ENCODE data around the gene NIPBL. TPM values are rescaled to one million over a fixed set of nuclear protein-coding genes. Genes with fewer than 3 reads are reported as not detected.

NIPBL gene
- total RNA-seq, 1 experiment from 2014 or later = 10.6 TPM

- no peaks in the 10 kb centered on the region for H3K27me3 ChIP-seq
- H3K4me3 ChIP-seq = no peak overlapping the region
- H3K9me3 ChIP-seq = no peaks in the 10 kb centered on the region
- peaks cover 46% of the 10 kb centered on the region for H3K36me3 ChIP-seq
- DNase-seq = no peak
Measured at GRCh38 chr5:37015795-37016666, 139.5 kb downstream of the NIPBL start.

- H3K27me3 ChIP-seq = no peaks in the 10 kb centered on the region
- H3K4me3 ChIP-seq = no peak overlapping the region
- DNase-seq = no peak
- peaks cover 40% of the 10 kb centered on the region for H3K36me3 ChIP-seq
- H3K9me3 ChIP-seq = no peaks in the 10 kb centered on the region
Measured at GRCh38 chr5:37028910-37029309, 152.3 kb downstream of the NIPBL start.

DNA sequence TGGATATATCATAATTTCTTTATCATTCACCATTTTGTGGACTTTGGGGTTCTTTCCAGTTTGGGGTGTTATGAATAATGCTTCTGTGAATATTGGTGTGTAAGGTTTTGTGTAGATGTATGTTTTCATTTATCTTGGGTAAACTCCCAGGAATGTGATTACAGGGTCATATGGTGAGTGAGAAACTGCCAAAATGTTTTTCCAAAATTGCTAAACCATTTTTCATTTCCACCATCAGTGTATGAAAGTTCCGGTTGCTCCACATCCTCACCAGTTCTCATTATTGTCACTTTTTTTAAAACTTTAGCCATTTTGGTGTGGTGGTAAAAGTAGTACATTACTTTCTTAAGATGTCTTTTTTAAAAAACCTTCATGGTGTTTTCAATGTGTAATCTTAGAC lies 152.9 kb downstream of the NIPBL start:
- Histone ChIP-seq H3K4me3 (no peak overlapping the region), H3K27me3 (no peaks in the 10 kb centered on the region), H3K36me3 (peaks cover 40% of the 10 kb centered on the region), H3K9me3 (no peaks in the 10 kb centered on the region)
- DNase-seq = no peak

DNA sequence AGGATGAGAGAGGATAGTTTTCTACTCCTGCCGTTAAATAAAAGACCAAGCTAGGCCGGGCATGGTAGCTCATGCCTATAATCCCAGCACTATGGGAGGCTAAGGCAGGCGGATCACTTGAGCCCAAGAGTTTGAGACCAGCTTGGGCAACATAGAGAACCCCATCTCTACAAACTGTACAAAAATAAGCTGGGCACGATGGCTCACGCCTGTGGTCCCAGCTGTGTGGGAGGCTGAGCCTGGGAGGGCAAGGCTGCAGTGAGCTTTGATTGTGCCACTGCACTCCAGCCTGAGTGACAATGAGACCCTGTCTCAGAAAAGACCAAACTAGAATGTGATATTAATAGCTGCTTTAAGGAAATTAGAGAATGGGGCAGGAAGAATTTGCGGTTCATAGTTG lies 158.4 kb downstream of the NIPBL start:
- H3K27me3 ChIP-seq = no peaks in the 10 kb centered on the region
- no peaks in the 10 kb centered on the region for H3K9me3 ChIP-seq
- no peak for DNase-seq
- no peak overlapping the region for H3K4me3 ChIP-seq
- H3K36me3 ChIP-seq = peaks cover 18% of the 10 kb centered on the region

DNA sequence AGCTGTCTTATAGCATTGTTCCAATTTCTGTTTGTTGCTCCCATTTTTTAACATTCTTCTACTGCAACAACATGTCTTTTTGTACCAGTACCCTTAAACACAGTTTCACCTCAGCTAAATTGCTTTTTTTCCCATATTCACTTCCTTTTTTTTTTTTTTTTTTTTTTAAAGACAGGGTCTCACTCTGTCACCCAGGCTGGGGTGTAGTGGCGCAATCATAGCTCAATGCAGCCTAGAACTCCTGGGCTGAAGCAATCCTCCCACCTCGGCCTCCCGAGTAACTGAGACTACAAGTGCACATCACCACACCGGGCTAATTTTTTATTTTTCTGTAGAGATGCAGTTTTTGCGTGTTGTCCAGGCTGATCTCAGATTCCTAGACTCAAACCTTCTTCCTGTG lies 161.3 kb downstream of the NIPBL start:
- H3K36me3 ChIP-seq = peaks cover 21% of the 10 kb centered on the region
- H3K9me3 ChIP-seq = no peaks in the 10 kb centered on the region
- DNase-seq = no peak
- no peak overlapping the region for H3K4me3 ChIP-seq
- no peaks in the 10 kb centered on the region for H3K27me3 ChIP-seq

DNA sequence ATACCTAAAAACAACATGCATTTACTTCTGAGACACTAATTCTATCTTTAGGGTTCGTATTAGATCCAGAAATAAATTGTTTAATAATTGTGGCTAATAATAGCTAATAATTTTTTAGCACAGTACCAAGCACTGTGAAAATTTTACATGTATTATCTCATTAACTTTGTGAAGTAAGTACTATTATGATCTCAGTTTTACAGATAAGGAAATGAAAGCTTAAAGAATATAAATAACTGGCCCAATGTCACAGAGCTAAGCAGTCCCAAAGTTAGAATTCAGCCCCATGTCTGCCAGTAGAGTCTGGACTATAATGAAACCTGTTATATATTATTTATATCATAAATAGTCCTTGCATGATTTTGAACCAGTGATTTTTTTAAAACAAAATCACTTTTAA lies 163.3 kb downstream of the NIPBL start:
- DNase-seq = no peak
- H3K9me3 ChIP-seq = no peaks in the 10 kb centered on the region
- H3K4me3 ChIP-seq = no peak overlapping the region
- no peaks in the 10 kb centered on the region for H3K27me3 ChIP-seq
- H3K36me3 ChIP-seq = peaks cover 17% of the 10 kb centered on the region

GRCh38 chr5:37043693-37044092 lies 167.1 kb downstream of the NIPBL start:
- Histone ChIP-seq H3K36me3 (peaks cover 26% of the 10 kb centered on the region), H3K9me3 (no peaks in the 10 kb centered on the region), H3K27me3 (no peaks in the 10 kb centered on the region), H3K4me3 (no peak overlapping the region)
- DNase-seq = no peak

GRCh38 chr5:37044120-37044519 lies 167.6 kb downstream of the NIPBL start:
- H3K27me3 ChIP-seq = no peaks in the 10 kb centered on the region
- peaks cover 25% of the 10 kb centered on the region for H3K36me3 ChIP-seq
- no peaks in the 10 kb centered on the region for H3K9me3 ChIP-seq
- DNase-seq = no peak
- H3K4me3 ChIP-seq = no peak overlapping the region

DNA sequence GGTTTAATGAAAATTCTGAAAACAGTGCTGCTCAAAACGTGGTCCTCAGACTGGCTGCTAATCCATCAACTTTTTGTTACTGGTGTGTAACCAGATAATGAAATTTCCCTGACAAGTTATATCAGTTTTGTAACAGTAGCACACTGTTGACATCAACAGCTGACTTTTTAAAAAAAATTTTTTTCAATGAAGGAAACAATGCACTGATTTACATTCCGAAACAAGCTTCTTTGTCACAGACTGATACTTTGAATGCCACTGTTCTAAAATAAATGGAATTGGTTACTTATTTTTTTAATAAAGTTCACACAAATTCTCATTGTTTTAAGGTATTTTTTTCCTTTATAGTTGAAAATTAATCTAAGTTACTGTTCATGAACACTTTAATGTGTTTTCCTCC lies 169.1 kb downstream of the NIPBL start:
- no peak for DNase-seq
- no peaks in the 10 kb centered on the region for H3K27me3 ChIP-seq
- H3K36me3 ChIP-seq = peaks cover 18% of the 10 kb centered on the region
- H3K4me3 ChIP-seq = no peak overlapping the region
- H3K9me3 ChIP-seq = no peaks in the 10 kb centered on the region

DNA sequence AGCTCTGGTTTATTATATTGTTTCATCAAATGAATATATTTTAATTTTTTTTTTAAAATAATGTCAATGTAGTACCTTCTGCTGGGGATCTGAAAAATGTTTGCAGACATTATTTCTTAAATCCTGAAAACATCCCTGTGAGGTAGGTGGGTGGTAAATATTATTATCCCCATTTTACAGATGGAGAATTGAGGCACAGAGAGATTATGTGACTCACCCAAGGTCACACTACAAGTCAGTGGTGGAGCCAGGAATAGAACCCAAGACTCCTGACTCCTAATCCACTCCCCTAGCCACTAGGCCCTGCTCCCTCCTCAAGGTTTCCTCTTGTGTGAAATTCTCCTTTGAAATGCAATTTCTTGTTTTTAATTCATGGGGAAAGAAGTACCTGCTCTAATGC lies 171.4 kb downstream of the NIPBL start:
- Histone ChIP-seq H3K27me3 (no peaks in the 10 kb centered on the region), H3K36me3 (peaks cover 31% of the 10 kb centered on the region), H3K9me3 (no peaks in the 10 kb centered on the region), H3K4me3 (no peak overlapping the region)
- DNase-seq = no peak

- H3K36me3 ChIP-seq = peaks cover 33% of the 10 kb centered on the region
- no peak for DNase-seq
Measured at GRCh38 chr5:37054391-37054790, 177.8 kb downstream of the NIPBL start.

DNA sequence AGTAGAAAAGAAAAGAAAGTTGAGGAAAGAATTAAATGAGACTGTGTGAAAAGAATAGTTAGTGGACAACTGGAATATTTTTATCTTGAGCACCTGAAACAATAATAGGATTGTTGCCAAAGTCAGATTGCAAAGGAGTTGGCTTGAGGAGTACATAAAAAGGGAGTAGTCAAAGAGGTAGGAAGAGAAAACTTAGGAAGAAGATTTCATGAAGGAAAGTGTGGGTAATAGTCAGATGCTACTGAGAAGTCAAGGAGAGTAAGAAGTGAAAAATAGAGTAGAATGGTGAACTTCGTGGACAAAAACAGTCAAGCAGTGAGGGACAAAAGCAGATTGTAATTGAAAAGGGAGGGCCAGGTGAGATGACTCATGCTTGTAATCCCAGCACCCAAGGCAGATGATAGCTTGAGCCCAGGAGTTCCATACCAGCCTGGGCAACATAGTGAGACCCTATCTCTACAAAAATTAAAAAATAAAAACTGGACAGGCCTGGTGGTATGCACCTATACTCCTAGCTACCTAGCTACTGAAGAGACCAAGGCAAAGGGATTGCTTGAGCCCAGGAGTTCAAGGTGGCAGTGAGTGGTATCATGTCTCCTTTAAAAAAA lies 178.9 kb downstream of the NIPBL start:
- no peaks in the 10 kb centered on the region for H3K9me3 ChIP-seq
- no peaks in the 10 kb centered on the region for H3K27me3 ChIP-seq
- peaks cover 35% of the 10 kb centered on the region for H3K36me3 ChIP-seq
- no peak overlapping the region for H3K4me3 ChIP-seq
- no peak for DNase-seq

More at GRCh38 chr5:37054391-37054790, 177.8 kb downstream of the NIPBL start:
- Histone ChIP-seq H3K4me3 (no peak overlapping the region), H3K9me3 (no peaks in the 10 kb centered on the region), H3K27me3 (no peaks in the 10 kb centered on the region)

- no peaks in the 10 kb centered on the region for H3K27me3 ChIP-seq
- no peak overlapping the region for H3K4me3 ChIP-seq
- no peaks in the 10 kb centered on the region for H3K9me3 ChIP-seq
- no peak for DNase-seq
- H3K36me3 ChIP-seq = peaks cover 35% of the 10 kb centered on the region
Measured at GRCh38 chr5:37056762-37057161, 180.2 kb downstream of the NIPBL start.

- H3K36me3 ChIP-seq = peaks cover 34% of the 10 kb centered on the region
Measured at GRCh38 chr5:37060030-37060429, 183.5 kb downstream of the NIPBL start.

GRCh38 chr5:37063739-37064138 lies 187.2 kb downstream of the NIPBL start:
- Histone ChIP-seq H3K4me3 (no peak overlapping the region), H3K27me3 (no peaks in the 10 kb centered on the region), H3K9me3 (no peaks in the 10 kb centered on the region), H3K36me3 (peaks cover 25% of the 10 kb centered on the region)
- DNase-seq = no peak

More at GRCh38 chr5:37060030-37060429, 183.5 kb downstream of the NIPBL start:
- Histone ChIP-seq H3K9me3 (no peaks in the 10 kb centered on the region), H3K27me3 (no peaks in the 10 kb centered on the region), H3K4me3 (no peak overlapping the region)
- DNase-seq = no peak

- Histone ChIP-seq H3K9me3 (no peaks in the 10 kb centered on the region), H3K27me3 (no peaks in the 10 kb centered on the region), H3K36me3 (peaks cover 22% of the 10 kb centered on the region), H3K4me3 (no peak overlapping the region)
- DNase-seq = no peak
Measured at GRCh38 chr5:37064442-37064841, 187.9 kb downstream of the NIPBL start.

GRCh38 chr5:37071487-37071886 lies 194.9 kb downstream of the NIPBL start:
- Histone ChIP-seq H3K36me3 (no peaks in the 10 kb centered on the region; the same call in 1 of the 2 replicates), H3K27me3 (no peaks in the 10 kb centered on the region), H3K9me3 (no peaks in the 10 kb centered on the region), H3K4me3 (no peak overlapping the region)
- no peak for DNase-seq

Data from MG63 (cell line).